ENCODE measurements around the gene MGAT5.

MGAT5 gene

DNA sequence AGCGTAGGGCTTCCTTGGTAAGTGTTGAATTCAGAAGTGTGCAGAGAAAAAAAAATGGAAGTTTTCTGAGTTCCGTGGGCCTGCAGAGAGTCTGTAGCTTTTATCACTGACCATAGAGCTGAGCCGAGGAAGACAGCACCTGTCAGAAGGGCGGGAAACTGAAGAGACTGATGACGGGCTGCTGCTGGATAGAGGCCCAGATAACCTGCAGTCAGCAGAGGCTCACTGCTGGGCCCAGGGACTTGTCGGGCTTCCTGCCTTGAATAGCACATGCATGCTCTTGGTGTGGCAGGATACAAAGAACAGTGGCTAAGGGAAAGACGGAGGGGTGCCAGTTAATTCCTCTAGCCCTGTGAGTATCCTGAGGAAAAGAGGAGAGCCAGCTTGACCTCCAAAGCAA is 166.4 kb downstream of the MGAT5 start:
- no peak for DNase-seq (ENCODE audit: low read depth in 2 of 2)

- DNase-seq (ENCODE audit: low read depth in 2 of 2) = no peak
These were observed 167.0 kb downstream of the MGAT5 start for GRCh38 chr2:134420920-134421319.

- DNase-seq (ENCODE audit: low read depth in 2 of 2) = no peak
These were observed 167.9 kb downstream of the MGAT5 start for GRCh38 chr2:134421556-134422328.

DNA sequence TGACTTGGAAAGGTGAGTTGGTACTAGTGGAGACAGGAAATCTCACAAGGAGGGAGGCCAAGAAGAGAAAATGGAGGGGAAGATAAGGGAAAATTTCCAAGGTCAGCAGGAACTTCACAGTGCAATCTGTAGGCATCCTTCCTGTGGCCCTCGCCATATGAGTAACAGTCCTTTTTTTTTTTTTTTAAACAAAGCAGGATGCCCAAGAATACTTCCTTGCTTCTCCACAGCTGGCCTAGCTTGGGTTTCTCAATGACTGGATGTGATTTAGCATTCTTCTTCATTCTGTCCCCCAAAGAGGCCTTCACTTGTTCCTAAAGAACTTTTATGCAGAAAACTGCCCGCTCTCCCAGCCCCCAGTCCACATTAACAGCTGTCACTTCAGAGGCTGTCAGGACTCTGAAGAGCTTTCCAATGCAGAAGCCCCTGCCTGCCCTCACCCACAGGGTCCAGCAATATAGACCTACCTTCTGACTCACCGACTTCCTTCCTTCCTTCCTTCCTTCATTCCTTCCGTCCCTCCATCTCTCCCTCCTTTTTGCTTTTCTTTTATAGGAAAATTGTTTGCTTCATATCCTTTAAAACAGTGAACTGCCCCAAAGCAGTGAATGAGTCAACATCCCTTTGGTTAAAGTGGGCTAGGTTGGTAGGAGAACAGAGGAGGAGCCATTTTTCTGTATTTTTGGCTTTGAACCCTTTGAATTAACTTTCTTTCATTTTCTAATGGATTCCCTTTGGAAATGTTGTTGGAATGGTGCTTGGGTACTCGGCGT is 172.0 kb downstream of the MGAT5 start:
- DNase-seq (ENCODE audit: low read depth in 2 of 2) = no peak

- DNase-seq (ENCODE audit: low read depth in 2 of 2) = no peak
These were observed 172.8 kb downstream of the MGAT5 start for GRCh38 chr2:134426721-134427120.

GRCh38 chr2:134429886-134430285 is 176.0 kb downstream of the MGAT5 start:
- DNase-seq (ENCODE audit: low read depth in 2 of 2) = no peak

DNA sequence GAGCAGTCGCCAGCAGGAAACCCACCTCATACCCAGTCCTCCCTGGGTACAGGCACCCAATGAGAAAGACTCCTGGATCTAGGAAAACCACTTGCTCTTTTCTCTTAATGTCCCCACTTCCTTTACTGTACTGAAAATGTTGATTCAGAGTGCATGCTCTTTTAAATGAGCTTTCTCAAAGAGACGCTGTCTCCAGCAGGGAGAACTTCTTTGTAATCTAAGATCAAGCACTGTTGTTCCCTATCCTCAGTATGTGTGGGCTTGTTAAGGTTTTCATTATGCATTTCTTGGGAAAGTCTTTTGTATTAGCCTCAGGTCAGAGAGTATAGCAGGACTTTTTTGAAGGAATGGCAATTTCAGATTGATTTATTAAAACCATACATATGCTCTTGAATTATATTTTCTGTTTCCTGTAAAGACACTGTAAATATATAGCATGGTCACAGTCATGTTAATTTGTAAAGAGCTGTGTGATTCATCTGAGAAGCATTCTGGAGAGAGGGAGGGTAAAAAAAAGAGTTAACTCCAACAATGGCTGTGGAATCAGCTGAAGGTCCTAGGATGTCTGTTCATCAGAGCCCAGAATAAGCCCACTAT is 178.1 kb downstream of the MGAT5 start:
- no peak for DNase-seq (ENCODE audit: low read depth in 2 of 2)

- DNase-seq (ENCODE audit: low read depth in 2 of 2) = no peak
These were observed 178.6 kb downstream of the MGAT5 start for GRCh38 chr2:134432435-134432883.

- no peak for DNase-seq (ENCODE audit: low read depth in 2 of 2)
These were observed 179.6 kb downstream of the MGAT5 start for GRCh38 chr2:134433469-134433868.

GRCh38 chr2:134433979-134434378 is 180.1 kb downstream of the MGAT5 start:
- no peak for DNase-seq (ENCODE audit: low read depth in 2 of 2)

- DNase-seq (ENCODE audit: low read depth in 2 of 2) = no peak
These were observed 181.6 kb downstream of the MGAT5 start for GRCh38 chr2:134435505-134435904.

GRCh38 chr2:134435936-134436335 is 182.1 kb downstream of the MGAT5 start:
- DNase-seq (ENCODE audit: low read depth in 2 of 2) = no peak

DNA sequence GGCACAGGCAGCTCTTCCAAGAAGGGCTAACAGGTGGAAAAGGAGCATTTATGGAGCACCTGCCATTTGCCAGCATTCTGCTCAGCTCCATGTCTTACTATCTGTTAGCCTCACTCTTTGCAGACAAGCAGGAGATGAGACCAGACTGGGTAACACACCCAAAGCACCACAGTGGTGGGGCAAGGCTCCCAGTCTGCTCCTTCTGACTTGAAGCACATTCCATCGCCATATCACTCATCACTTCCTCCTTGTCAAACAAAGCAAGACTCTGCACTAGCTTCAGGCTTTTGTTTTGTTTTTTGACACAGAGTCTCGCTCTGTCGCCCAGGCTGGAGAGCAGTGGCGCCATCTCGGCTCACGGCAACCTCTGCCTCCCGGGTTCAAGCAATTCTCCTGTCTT is 182.8 kb downstream of the MGAT5 start:
- DNase-seq (ENCODE audit: low read depth in 2 of 2) = no peak

DNA sequence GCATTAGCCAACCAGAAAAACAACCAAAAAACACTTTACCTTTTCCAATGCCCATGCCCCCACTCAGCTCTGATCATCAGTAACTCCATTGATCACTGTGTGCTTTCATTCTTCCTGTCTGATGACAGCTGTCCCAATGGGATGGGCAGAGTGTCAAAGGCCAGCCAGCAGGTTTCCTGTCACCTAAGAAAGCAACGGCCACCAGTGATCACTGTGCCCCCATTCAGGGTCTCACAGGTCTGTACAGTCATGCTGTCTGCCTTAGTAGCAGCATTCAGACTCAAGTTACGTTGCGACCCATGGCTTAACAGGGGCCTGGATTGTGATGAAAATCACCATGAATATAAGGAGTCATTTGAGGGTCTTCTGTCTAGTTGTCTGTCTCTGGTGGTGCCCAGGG is 184.5 kb downstream of the MGAT5 start:
- no peak for DNase-seq (ENCODE audit: low read depth in 2 of 2)

GRCh38 chr2:134440336-134440909 is 186.6 kb downstream of the MGAT5 start:
- DNase-seq (ENCODE audit: low read depth in 2 of 2) = no peak

DNA sequence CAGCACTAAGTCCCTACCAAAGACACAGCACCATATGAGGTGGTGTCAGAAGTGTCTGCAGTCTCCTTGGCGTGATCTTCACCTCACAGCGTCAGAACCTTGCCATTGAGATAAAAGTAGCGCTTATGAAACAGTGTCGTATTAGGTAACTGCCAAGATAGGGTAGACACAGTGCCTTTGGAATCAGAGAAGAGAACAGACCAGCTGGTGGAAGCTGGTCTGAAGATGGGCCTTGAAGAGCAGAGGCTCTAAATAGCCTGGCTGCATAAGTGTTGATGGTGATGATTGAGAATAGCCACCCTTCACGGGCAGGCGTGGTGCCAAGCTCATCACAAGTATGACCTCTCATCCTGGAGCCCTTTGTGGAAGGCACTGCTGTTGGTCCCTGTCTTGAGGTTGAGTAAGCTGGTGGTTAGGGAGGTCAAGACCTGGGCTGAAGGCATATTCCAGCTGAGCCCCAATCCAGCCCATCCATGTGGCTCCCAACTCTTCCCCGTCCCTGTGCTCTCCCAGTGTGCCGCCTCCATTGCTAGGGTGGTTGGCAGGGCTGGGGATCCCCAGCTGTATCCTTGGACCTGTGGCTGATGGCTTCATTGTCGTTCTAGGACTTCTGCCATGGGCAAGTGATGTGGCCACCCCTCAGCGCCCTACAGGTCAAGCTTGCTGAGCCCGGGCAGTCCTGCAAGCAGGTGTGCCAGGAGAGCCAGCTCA is 187.4 kb downstream of the MGAT5 start:
- no peak for DNase-seq (ENCODE audit: low read depth in 2 of 2)

DNA sequence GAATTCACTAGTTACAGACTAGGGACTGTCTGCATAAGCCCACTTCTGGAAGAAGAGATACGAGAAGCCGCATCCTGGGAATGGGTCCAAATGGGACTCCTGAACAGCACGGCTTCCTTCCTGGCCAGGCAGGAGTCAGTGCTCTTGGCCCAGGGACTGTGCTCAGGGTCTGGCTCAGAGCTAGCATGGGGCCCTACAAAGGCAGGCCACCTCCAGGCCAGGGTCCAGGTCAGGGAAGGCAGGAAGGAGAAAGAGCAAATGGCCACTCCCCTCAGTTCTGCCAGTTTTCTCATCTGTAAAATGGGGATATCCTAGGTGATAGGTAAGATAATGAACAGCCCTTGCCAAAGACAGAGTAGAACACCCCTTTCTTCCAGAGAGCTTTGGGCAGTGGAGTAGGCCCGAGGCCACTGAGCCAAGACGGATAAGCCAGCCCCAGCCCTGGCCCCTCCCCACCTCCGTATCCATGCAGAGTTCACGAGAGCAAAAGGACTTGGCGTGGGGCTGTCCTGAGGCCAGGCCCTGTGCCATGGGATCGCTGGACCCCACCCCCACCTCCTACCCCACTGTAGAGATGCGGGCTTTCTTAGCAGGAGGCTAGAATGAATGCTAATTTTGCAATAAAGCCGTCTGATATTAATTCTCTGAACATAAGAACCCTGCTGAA is 190.1 kb downstream of the MGAT5 start:
- no peak for DNase-seq (ENCODE audit: low read depth in 2 of 2)

- no peak for DNase-seq (ENCODE audit: low read depth in 2 of 2)
These were observed 191.2 kb downstream of the MGAT5 start for GRCh38 chr2:134445116-134445515.

- DNase-seq (ENCODE audit: low read depth in 2 of 2) = no peak
These were observed 192.1 kb downstream of the MGAT5 start for GRCh38 chr2:134445985-134446382.

DNA sequence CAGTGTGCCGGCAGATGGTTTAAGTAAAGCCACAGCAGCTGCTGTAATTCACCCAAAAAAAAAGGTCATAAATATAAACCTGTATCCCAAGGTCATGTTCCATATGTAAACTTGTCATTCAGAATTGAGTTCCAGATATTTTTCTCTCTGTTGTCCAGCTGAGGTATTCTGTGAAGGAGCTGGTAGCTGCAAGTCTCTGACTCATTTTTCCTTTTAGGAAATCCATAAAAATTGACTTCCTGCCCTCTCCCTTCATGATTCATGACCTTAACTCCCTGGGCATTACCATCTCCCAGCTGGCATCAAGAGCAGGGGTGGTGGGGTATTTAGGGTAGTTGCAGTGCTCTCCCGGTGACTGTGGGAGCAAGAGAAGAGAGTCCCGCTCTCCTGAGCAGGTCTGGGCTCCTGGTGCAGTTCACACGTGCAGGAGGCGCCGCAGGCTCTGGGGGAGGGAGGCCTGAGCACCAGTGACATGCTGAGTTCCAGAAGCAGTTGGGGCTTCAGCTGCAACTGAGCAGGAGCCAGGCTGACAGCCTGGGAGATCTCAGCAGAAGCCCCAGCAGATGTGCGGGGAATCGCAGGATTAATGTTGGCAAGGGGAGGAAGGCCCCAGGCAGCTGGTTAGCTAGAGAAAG is 192.6 kb downstream of the MGAT5 start:
- no peak for DNase-seq (ENCODE audit: low read depth in 2 of 2)

- no peak for DNase-seq (ENCODE audit: low read depth in 2 of 2)
These were observed 193.8 kb downstream of the MGAT5 start for GRCh38 chr2:134447669-134448068.
